LNCAP (cell line): ENCODE measurements around the gene SCMH1.

ENCODE experiments used
- TF ChIP-seq, protein P1 (sequence below): fragments of 450-650 bp; IDR thresholded peaks from 2 replicates; pipeline ENCODE4 v1.5.1; 2017; ENCODE audit warnings: mild to moderate bottlenecking

SCMH1 gene

DNA sequence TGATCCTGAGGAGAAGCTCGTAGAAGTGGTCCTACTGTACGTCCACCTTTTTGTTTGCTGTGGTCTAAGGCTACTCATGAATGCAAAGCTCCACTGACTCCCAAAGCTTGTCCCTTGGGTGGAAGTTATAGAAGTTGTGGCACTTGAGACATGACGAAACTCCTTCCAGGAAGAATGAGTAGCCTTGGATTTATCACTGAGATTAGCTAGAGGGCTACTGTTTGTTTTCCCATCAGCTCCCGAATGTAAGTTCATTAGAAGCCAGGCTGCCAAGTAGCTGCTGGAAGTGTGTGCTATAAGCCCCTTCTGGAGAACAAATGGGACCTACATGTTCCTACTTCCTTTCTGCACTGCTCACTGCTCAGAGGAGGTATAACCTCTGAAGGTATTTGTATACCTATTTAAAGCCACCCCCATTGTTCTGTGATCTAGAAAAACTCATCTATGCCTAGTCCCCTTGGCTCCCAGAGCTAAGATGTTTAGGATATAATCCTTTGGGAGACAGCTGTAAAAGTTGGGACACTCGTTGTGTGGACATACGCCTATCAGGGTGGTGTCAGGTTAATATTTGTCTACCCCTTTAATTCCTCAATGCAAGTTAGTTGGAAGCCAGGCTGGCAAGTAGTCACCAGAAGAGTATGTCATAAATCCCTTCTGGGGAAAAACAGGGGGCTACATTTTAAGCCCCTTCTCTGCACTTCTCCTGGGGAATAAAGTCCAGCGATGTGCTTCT, 72.9 kb downstream of the SCMH1 start:
- TF ChIP-seq, protein P1, sequence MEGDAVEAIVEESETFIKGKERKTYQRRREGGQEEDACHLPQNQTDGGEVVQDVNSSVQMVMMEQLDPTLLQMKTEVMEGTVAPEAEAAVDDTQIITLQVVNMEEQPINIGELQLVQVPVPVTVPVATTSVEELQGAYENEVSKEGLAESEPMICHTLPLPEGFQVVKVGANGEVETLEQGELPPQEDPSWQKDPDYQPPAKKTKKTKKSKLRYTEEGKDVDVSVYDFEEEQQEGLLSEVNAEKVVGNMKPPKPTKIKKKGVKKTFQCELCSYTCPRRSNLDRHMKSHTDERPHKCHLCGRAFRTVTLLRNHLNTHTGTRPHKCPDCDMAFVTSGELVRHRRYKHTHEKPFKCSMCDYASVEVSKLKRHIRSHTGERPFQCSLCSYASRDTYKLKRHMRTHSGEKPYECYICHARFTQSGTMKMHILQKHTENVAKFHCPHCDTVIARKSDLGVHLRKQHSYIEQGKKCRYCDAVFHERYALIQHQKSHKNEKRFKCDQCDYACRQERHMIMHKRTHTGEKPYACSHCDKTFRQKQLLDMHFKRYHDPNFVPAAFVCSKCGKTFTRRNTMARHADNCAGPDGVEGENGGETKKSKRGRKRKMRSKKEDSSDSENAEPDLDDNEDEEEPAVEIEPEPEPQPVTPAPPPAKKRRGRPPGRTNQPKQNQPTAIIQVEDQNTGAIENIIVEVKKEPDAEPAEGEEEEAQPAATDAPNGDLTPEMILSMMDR, result no peak

DNA sequence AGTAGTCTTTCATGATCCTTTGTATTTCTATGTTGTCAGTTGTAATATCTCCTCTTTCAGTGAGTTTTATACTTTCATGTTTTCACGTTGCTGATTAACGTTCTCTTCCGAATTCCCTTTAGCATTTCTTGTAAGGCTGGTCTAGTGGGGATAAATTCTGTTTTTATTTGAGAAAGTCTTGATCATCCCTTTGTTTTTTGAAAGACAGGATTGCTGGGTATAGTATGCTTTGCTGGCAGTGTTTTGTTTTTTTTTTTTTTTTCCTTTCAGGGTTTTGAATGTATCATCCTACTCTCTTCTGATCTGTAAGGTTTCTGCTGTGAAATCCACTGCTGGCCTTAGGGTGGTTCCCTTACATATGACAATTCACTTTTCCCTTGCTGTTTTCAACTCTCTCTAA, 74.4 kb downstream of the SCMH1 start:
- TF ChIP-seq, protein P1, result no peak

DNA sequence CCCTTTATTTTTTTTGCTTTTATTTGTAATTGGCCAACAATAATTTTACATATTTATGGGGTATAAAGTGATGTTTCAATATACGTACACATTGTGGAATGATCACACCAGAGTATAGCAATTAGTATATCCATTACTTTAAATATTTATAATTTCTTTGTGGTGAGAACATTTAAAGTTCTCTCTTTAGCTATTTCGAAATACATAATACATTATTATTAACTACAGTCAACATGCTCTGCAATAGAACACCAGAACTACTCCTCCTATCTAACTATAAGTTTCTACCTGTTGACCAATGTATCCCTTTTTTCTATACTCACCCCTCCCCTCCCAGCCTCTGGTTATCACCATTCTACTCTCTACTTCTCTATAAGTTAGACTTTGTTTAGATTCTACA, 77.4 kb downstream of the SCMH1 start:
- TF ChIP-seq, protein P1, result no peak

DNA sequence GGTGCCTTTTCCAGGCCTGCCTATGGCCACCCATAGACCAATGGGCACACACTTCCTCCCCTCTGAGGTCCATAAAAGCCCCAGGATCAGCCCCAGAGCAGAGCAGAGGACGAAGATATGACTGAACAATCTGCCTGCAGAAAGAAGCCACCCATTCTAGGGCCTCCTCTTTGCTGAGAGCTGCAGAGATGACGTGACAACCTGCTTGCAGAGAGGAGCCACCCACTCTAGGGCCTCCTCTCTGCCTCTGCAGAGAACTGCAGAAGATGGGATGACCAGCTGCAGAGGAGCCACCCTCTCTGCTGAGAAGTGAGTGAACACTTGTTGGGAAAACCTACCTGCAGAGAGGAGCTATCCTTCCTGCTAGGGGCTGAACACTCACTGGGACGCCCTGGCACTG, 79.7 kb downstream of the SCMH1 start:
- TF ChIP-seq, protein P1, result no peak

DNA sequence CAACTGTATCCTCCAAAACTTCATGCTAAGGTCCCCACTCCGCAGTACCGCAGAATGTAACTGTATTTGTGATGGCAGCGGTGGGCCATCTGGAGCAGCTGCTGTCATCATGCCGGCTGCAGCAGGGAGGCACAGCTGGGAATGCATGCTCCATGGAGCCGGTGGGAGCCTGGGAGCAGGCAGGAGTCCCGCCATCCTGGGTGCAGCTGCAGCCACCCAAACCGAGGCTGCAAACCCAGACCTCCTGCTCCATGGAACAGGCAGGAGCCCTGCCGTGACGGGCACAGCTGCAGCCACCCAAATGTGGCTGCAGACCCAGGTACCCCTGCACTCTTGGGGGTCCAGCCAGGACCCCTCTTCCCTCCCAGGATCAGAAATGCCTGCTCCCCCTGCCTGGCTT, 80.3 kb downstream of the SCMH1 start:
- TF ChIP-seq, protein P1, result no peak

DNA sequence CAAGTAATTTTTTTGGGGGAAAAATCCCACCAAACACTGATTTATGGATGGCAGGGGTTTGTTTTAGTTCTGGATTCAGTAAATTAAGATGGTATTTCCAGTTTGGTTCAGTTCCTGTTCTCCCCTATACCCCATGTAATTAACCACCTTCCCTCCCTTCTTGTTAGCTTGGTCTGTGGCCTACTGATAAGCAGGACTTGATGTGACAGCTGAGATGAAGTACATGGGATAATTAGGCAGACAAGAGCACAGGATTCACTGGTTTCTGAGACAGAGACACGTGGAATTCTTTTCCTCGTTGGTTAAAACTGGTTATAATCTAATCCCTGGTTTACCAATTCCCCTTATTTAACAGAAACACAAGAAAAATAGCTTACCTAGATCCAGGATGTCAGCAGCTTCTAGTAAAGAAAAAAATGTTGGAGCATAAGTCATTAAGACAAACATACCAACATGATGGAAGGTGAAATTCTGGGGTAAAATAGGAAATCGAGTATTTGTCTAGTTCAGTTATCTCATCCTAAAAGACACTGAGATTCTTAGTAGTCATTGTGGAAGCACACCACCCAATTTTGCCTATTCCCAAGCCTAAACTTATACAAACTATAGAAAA, 81.5 kb downstream of the SCMH1 start:
- TF ChIP-seq, protein P1, result no peak

DNA sequence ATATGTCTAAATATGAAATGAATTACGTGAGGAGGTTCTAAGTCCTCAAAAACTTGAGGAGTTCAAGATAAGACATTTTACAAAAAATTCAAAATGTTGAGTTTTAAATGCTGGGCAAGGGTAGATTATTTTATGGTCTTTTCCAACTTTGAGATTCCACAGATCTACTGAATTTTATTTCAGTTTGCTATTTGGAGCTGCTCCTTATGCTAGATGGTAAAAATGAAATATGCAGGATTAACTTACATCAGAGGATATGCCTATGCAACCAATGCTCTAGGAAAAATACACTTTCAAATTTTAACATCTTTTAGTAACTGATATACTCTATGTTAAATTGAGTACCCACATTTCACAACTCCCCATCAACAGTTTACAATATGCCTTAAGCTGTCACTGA, 83.1 kb downstream of the SCMH1 start:
- TF ChIP-seq, protein P1, result no peak
